NCI-H69 (cell line): Measurements from ENCODE around the gene PLXNB2.

Source experiments
- DNase-seq: peaks from one replicate; lab custom pipeline; 2025; lab: John Stamatoyannopoulos, UW

Gene PLXNB2

GRCh38 chr22:50227579-50228215, 79.7 kb downstream of the PLXNB2 start:
- DNase-seq: no peak

DNA sequence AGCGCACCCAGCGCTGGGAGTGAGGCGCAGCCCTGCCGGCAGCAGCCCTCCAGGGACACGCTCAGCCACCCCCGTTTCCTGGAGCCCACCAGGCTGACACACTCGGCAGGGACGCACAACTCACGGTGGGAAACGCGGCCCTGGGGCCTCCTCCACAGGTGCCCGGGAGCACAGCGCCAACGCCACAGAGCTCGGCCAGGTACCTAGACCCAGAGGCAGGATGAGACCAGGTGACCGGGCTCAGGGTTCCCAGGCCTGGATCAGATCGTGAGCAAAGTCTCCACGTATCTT, 80.6 kb downstream of the PLXNB2 start:
- no peak for DNase-seq

DNA sequence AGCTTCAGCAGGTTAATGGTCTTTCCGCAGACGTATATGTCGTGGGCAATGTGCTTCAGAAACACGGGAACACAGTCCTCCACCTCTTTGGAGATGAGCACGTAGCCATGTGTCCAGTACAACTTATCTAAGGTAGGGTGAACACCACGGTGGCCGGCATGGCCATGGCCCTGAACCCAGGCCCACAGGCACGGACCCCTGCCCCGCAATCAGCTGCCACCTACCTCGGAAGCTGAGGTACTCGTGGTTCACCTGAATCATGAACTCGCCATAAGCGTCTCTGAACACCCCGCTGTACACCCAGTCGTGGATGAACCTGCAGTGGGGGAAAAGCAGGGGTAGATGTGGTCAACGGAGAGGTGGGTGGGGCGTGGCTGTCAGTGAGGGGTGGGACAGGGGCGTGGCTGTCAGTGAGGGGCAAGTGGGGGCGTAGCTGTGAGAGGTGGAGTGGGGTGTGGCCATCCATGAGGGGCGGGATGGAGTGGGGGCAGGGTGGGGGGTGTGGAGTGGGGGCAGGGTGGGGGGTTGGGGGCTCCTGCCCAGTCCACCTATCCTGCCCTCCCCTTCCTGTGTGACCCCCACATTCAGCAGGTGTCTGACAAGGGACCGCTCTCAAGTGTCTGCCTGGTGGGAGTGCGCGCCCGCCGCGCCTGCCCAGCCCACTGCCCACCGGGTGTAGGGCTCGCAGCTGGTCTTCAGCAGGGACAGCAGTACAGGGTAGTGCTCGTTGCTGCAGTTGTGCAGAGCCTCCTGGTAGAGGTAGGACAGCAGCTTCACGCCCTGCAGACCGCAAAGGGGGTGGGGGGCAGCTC, 81.2 kb downstream of the PLXNB2 start:
- no peak for DNase-seq

- no peak for DNase-seq
Observed at GRCh38 chr22:50225200-50225969, 82.1 kb downstream of the PLXNB2 start.
